GM13976 (cell line): ENCODE data around the gene POLE.

ENCODE experiments used
- DNase-seq: peaks from one replicate; pipeline ENCODE4 v3.0.0; 2012; ENCODE audit warnings: low spot score
- in situ Hi-C: fragments of 300-500 bp; cut with MboI; formaldehyde crosslinking; loops from one replicate; pipeline ENCODE4 v1.12.0; 2022; ENCODE audit warnings: low sequenced_read_pairs, mixed read lengths, inconsistent platforms; ENCODE audit not compliant: unreplicated experiment
- TF ChIP-seq, protein P1 (sequence below): IDR thresholded peaks from 2 replicates; pipeline ENCODE4 v1.5.1; 2012; ENCODE audit warnings: borderline replicate concordance, mild to moderate bottlenecking; ENCODE audit not compliant: insufficient read depth; ENCODE audit errors: extremely low read depth, missing control alignments, control extremely low read depth

POLE gene

DNA sequence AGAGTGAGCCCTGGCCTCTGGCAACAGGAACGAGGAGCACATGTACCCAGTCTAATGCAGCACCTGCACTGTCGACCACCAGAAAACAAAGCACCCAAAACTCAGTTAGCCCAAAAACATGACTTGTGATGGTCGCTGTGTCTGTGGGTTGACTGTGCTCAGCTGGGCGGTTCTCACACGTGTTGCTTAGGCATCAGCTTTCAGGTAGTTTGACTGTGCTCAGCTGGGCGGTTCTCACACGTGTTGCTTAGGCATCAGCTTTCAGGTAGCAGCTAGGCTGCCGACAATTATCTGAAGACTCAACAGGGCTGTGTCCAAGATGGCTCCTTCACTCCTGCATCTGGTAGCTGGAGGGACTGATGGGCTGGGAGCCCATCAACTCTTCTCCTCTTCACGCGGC, 75.5 kb downstream of the POLE start:
- in situ Hi-C loops, result loop anchor here (25.0 kb wide), 1 partner anchor 199 kb away; no protein-coding TSS in a partner anchor
- no peak for DNase-seq

DNA sequence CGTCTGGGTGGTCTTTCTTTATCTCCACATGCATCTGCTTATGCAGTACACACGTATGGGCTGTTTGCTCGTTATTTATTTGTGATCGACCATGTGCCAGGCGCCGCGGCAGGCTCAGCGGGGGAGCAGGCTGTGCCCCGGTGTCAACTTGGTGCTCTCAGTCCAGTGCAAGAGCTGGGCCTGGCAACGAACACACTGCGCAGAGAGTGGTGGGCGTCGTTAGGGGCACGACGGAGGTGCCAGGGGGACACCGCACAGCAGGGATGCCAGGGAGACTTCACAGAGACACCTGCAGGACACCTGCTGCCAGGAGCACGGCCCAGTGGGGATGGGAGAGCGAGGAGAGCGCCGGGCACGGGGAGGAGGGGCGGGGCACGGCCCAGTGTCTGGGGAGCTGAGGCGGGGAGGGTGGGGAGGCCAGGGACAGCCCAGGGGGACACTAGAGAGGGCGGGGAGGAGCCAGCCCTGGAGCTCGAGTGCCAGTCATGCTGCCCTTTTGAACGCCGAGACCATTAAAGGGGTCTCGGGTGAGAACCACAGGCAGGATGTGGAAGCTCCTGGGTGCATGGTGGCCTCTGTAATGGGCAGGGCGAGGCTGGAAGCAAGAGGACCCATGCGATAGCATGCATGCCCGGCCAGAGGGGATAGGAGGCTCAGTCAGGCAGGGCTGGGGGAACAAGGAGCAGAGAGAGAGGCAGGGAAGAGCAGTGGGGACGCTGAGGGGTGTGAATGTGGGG, 76.1 kb downstream of the POLE start:
- DNase-seq, result no peak
- in situ Hi-C loops, result loop anchor here (25.0 kb wide), 1 partner anchor 199 kb away; no protein-coding TSS in a partner anchor
- TF ChIP-seq, protein P1, sequence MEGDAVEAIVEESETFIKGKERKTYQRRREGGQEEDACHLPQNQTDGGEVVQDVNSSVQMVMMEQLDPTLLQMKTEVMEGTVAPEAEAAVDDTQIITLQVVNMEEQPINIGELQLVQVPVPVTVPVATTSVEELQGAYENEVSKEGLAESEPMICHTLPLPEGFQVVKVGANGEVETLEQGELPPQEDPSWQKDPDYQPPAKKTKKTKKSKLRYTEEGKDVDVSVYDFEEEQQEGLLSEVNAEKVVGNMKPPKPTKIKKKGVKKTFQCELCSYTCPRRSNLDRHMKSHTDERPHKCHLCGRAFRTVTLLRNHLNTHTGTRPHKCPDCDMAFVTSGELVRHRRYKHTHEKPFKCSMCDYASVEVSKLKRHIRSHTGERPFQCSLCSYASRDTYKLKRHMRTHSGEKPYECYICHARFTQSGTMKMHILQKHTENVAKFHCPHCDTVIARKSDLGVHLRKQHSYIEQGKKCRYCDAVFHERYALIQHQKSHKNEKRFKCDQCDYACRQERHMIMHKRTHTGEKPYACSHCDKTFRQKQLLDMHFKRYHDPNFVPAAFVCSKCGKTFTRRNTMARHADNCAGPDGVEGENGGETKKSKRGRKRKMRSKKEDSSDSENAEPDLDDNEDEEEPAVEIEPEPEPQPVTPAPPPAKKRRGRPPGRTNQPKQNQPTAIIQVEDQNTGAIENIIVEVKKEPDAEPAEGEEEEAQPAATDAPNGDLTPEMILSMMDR, result no peak

More for the DNA sequence above, 75.5 kb downstream of the POLE start:
- TF ChIP-seq, protein P1, result no peak

DNA sequence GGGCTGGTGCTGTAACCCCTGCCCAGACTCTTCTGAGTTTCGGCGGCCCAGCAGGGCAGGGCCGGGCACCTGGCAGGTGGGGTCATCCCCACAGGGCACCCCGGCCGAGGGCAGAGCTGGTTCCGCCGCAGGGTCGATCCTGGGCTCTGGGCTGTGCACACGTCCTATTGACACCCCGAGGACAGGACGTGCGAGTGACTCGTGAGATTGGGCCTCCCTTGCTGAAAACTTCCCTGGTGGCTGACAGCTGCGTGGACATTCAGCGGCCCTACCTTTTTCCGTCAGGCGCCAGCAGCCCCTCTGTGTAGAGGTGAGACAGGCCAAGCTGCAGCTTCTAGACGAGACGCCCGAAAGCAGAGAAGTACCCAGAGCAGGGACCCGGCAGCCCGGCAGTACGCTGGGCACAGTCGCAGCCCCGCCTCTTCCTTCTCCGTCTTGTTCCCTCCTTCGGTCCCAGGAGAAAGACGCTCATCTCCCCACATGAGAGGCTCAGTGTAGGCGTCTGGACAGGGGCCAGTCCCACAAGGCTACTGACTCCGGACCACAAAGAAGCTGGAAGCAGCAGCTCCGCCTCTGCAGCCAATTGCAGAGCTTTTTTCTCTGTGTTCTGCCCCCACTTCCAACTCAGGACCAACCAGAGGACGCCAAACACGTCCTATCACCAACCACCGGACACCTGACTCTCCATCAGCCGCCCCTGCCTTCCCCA, 76.9 kb downstream of the POLE start, which contains the start of gene LRCOL1:
LRCOL1 (minus strand) TSS at position 532 of the 709 bp plus-strand sequence. CDS start 4,331 bp downstream, outside the sequence.
- DNase-seq, result no peak
- in situ Hi-C loops, result loop anchor here (25.0 kb wide), 1 partner anchor 198 kb away; no protein-coding TSS in a partner anchor
- TF ChIP-seq, protein P1, result no peak

DNA sequence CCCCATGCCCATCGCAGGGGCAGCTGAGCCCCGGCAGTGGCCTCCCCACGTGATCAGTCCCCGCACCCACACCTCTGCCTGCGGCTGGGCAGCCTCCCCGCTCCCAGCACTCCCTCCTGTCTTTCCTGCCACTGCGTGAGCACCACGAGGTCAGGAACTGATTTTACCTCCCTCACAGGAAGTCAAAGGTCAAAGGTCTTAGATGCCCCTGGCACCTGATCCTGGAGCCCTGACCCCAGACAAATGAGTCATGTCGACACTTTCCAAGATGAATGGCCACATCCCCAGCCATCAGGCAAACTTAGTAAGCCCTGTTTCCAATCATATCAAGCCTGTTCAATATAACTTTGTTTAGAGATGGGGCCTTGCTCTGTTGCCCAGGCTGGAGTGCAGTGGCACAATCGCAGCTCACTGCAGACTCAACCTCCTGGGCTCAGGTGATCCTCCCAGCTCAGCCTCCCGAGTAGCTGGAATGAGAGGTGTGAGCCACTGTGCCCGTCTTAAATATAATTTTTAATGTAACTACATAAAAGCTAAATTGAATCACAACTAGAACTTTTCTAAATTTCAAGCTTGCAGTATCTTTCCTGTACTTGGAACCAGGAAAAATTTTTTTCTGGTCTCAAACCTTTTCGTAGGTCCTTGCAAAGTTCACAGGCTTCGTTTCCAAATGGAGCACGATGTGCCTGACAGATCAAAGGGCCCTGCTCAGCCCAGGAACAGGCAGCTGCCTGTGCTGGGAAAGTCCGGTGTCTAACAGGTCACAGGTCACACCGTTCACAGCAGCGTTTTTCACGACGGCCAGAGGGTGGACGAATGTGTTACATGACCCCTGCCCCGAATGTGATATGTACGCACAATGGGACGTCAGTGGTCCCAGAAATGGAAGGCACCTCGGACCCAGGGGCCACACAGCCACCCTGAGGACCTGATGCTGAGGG, 78.6 kb downstream of the POLE start:
- DNase-seq, result no peak
- TF ChIP-seq, protein P1, result no peak
- in situ Hi-C loops, result loop anchor here (25.0 kb wide), 1 partner anchor 196 kb away; no protein-coding TSS in a partner anchor

DNA sequence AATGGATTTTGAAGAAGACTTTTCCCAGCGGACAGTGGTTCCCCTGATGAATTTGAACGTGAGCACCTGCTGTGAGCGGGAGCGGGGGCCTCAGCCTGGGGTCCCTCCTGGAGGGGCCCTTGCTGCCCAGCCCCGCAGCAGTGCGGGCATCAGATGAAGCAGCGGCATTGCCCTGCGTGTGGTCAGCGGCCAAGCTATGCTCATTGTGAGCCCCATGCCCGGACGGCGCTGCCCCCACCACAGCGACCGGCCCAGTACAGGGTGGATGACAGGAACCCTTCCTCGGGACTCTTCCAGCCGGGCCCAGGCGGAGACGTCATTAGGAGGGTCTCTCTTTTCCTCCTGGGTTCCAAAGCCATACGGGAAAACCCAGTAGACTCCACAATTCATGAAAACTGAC, 80.2 kb downstream of the POLE start:
- in situ Hi-C loops, result loop anchor here (25.0 kb wide), 1 partner anchor 195 kb away; no protein-coding TSS in a partner anchor
- TF ChIP-seq, protein P1, result no peak
- DNase-seq, result no peak
